Activated naive CD4-positive, alpha-beta T cell treated with anti-CD3 and anti-CD28 coated beads, Interleukin-2, amount 50 U/mL, for 16 hours (primary cell): ENCODE data around the gene RAI1.

Experiments used
- DNase-seq: peaks from one replicate; pipeline ENCODE4 v3.0.0-alpha.2; 2020

RAI1 gene

DNA sequence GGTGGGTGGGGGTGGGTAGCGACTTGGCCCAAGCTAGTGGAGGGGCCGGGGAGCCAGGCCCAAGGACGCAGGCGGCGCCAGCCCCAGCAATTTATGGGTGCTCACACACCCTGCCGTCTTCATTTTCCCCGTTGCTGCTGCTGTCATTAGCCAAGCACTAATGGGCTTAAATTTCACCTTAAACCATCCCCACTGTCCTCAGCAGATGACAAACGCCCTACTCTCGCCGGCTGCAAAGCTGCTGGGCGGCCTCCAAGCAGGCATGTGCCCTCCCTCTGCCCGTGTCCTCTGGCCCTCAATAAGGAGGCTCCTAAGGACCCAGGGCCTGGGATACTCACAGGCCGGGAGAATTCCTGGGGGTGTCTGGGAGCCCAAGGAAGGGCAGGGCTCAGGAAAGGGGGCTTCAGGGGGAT, 89.4 kb downstream of the RAI1 start:
- no peak for DNase-seq

DNA sequence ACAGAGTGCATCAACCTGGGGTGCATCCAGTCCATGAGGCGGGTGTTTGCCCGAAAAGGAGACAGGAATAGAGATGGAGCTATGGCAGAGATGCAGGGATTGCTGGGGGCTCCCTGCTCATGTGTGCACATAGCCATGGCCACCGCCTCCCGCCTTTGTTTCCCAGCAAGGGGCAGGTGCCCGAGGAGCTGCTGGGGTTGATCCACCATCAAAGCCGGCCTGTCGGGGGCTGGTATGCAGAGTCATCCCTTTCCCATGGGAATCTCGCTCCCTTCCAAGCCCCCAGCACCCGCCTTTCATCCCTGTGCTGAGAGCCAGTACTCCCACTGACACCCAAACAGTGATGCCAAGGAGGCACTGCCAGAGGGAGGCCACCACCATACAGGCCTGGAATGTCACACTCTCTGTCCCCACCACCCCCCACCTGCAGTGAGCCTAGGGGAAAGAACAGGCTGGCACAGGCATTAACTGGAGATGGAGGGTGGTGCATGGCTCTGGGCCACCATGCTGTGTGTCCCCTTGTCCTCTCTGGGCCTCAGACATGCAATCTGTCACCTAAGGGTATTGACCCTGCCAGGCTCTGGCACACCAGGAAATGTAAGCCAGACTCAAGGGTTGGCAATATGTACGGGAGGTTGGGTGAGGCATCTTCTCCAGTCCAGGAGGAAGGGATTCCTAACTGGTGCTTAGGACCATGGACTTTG, 90.4 kb downstream of the RAI1 start:
- DNase-seq: no peak

DNA sequence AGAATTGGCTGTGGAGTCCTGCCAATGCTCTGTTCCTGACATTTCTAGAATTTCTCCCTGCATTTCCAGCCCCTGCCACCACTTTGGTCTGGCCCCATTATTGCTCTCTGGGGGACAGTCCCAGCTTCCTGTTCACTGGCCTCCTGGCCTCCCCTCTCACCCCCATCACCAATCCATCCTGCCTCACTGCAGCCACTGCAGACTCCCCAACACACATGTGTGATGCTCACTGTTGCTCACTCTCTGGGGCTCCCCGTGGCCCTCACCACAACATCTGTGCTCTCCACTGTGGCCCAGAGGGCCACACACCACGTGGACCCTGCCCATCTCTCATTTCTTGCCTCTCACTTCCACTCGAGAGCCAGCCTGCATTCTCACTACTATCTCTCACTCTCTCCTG, 91.0 kb downstream of the RAI1 start:
- DNase-seq: no peak

DNA sequence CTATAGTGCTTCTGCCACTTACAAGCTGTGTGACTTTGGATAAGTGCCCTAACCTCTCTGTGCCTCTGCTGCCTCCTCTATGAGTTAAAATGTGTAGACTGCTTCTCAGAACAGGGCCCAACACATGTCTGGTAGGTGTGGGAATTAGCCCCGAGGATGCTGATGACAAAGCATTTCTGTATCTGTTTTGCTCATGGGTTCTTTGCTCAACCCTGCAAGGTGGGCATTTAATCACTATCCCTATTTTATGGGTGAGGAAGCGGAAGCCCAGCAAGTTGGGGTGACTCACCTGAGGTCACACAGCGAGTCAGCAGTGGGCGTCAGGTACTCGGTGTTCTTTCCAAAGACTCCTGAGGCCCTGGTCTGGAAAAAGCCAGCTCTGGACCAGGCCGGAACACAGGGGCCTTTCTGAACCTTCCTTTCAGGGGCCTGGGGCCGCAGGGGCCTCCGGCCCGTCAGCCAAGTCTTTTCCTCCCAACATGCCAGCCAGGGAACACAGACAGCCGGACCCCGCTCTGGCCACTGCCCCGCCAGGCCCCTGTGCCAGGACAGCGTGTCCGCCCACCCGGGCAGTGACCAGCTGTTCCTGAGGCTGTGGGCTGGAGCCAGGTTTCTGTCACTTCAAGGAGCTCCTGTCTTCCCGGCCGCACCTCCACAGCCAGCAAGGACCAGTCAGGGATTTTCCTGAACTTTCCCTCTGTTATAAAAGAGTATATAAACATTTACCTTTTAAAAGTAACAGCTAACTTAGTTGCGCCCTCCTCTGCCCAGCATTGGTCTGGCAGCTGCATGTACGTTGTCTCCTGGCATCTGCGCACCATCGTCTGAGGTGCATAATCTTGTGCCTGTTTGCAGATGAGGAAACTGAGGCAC, 93.0 kb downstream of the RAI1 start:
- DNase-seq: no peak

DNA sequence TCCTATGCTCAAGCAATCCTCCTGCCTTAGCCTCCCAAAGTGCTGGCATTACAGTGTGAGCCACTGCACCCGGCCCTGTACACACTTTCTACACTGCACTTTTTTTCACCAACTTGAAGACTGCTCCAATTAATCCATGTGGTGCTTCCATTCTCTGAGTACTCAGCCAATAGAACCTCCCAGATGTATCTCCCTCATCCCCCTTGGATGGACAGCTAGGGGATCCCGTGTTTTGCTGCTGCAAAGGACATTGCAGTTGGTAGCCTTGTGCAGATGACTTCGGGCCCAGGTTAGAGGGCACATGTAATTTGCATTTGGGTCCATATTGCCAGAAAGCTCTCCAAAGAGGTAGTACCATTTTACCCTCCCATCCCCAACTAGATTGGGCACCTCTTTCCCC, 95.6 kb downstream of the RAI1 start:
- no peak for DNase-seq

DNA sequence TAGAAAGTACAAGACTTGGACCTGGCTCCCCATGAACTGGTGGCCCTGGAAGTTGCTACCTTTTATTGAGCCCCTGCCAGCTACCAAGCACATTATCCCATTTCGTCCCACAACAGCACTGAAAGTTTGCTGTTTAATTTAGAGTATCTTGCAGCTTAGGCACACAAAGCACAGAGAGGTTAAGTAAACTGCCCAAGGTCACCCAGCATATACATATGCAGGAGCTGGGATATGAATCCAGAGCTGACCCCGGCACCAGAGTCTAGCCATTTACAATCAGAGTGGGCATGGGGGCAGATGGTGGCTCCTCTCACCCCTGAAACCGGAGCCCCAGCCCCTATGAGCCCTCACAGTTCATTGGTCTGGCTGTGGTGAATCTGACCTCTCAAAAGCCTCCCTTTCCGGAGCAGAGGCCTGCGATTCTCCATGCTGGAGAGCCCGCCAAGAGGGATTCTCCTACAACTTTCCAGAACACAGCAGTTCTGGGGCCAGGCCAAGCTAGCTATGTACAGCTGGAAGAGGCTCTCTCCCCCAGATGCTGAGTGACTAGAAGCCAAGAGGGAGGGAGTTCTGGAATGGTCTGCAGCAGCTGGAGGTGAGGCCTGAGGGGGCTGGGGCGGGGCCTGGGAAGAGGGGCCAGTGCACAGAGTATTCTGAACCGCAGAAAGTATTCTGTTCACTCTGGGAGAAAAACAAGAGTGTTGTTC, 97.2 kb downstream of the RAI1 start:
- no peak for DNase-seq

DNA sequence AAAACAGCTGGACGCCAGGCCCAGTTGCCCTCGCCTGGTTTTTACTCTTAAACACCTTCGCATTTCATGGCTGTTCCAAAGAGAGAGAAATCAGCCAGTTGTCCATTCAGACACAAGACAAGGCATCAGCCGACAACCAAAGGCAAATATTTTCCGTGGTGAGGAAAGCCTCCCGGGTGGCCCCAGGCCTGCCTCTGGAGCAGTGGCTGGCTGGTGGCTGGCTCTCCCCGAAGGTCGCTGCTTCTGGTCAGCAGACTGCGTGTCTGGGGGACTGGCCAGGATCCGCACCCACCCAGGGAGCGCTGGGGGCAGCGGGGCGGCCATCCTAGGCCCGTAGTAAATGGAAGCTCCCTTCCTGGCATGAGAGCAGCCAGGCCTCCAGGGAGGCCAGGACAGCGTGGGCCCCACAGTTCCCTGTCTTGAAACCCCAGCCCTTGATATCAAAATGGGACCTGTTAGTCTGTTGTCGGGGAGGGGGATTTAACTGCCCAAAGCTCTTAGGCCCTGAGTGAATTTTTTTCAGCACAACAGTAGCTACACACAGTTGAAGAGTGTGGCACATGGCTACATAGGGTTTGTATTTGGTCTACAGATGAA, 97.9 kb downstream of the RAI1 start:
- no peak for DNase-seq

DNA sequence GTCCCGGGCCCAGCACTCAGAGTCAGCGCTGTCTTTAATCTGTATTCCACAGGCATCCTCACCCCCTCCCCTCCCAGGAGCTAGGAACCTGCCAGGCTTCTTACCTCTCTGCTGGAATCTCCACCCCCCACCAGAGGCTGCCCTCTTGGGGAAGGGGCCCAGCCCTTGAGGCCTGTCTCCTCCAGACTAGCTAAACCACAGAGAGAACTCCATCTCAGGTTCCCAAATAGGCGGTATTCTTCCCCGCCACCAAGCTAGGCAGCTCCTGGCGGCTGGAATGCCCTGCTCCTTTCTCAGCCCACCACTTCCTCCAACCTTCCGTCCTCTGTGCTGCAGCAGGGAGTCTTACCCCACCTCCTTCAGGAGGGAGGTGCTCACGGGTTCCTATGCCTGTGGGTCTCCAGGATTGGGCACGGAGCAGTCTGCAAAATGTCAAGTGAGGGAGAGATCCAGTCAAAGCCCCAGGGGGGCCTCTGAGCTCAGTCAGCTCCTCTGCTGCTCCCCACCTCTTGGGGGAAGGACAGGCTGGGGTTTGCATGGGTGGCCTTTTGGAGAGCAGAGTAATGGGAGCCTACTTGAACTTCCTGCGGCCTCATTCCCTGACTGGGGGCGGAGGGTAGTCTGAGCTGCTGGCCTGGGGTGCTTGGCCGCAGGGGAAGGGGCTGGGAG, 99.8 kb downstream of the RAI1 start:
- no peak for DNase-seq

DNA sequence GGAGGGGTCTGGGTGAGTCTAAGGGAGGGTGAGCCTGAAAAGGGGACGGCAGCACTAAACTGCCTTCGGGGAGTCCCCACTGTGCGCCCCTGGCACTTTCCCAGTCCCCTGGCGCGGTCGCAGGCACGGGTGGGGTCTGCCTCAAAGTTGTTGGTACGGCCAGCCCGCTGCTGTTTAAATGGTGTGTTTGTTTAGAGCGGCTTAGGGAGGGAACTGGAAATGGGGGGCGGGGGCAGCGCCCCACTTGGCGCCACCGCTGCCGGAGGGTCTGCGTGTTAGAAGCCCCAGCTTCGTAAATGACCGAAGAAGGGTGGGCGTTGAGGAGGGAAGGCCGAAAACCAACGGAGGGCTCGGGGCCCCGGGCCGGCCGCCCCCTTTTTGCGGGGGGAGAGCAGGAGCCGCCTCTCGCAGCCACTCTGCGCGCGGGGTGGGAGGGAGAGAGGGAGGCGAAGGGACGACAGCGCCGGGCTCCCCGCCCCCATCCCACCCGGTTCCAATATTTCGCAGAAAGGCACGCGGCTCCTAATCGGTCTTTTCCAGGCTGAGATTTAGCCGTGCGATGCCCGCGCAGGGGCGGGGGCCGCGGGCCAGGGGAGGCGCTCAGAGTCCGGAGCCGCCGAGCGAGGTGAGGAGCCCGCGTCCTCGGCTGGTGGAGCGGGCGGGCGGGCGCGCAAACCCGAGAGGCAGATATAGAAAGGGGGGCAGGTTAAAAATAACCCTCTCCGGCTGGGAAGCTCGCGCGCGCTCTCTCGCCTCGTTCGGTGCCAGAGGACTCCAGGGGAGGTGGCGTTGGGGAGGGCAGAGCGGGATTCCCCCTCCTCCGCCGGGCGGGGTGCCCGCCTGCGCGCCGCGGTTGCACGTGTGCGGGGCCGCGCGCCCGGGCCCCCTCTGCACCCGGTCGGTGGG, 100.6 kb downstream of the RAI1 start:
- DNase-seq: peak; percentile 44

DNA sequence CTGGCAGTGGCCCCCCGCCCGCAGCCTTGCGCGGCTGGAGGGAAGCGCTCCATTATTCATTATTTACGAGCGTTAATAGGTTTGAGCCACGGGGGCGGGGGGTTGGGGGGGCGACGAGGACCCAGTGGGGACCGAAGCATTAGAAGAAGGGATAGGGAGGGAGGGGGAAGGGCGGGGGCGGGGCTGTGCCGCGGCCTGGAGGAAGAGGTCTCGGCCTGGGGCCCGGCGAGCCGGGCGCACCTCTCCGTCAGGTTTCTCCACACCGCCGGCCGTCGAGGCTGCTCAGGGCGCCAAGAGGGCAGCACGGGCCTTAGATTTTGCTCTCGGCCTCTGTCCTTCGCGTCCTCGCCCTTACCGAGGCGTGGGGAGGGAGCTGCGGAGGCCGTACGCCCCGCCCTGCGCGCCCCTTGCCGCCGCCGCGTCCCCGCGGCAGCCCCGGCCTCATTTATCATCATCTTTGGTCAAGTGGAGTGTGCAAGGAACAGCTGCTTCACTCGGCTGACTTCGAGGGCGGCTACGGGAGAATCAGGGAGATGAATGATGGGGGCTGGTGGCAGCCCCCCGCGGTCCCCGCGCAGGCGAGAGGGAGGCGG, 101.4 kb downstream of the RAI1 start:
- DNase-seq: no peak

DNA sequence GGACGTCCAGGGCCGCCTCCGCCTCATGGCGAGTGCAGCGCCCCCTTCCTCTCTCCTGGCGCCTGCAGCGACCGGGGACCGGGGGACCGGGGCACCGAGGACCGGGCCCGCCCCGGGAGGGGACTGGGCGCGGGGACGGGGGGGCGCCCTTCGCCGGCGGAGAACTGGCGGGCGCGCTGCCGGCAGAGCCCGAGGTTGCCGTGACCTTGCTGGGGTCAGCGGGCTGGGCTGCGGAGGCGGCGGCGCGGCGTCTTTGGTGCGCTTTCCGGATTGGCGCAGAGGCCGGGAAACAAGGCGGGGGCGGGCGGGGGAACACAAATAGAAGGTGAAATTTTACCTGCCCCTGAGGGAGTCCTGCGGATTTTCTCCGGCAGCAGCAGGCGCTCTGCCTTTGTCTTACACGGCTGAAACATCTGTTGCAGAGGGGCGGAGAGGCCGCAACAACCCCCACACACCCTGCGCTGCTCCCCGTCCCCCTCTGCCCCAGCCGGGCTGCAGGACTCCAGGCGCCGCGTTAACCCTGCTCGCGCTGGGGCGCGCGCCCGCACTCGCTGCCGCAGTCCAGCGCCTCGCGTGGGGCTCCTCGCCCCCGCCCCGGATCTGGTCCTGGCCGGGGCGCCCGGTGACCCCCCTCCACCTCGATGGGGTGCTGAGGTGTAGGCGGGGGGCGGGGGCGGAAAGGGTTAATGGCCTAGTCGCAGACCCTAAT, 102.0 kb downstream of the RAI1 start:
- peak; percentile 52 for DNase-seq

DNA sequence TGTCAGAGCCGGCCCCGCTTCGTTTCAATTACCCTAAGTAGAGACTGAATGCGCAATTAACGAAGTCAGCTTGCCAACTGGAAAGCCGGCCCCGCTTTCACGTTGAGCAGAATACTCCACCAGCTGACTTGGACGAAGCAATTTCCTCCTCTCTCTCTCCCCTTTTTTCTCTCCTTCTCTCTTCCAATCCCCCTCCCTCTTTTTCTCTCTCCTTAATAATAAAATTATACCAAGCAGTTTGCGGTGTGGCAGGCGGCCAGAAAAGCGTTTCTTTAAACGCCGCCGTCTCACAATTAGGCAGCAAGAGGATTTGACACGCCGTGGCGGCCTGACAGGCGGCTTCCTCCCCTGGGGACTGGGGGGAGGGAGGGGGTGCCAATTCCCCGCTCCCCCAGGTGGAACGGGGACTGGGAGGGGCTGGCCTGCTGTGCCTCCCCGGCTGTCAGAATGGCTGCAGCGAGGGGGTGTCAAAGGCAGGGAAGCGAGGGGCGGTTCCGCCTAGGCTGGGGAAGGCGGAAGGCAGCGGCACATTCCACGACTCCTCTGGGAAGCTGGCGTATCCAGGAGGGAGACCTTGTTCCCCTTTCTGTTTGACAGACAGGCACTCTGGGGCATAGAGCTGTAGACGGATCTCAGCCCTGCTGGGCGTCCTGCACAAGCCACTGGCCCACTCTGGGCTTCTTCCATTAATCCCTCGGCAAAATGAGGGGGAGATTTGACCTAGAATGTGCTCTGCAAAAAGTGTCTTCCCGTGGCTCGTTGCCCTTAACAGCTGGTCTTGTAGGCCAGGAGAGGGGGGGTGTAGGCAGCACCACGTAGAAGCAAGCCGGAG, 102.8 kb downstream of the RAI1 start:
- peak; percentile 23 for DNase-seq

DNA sequence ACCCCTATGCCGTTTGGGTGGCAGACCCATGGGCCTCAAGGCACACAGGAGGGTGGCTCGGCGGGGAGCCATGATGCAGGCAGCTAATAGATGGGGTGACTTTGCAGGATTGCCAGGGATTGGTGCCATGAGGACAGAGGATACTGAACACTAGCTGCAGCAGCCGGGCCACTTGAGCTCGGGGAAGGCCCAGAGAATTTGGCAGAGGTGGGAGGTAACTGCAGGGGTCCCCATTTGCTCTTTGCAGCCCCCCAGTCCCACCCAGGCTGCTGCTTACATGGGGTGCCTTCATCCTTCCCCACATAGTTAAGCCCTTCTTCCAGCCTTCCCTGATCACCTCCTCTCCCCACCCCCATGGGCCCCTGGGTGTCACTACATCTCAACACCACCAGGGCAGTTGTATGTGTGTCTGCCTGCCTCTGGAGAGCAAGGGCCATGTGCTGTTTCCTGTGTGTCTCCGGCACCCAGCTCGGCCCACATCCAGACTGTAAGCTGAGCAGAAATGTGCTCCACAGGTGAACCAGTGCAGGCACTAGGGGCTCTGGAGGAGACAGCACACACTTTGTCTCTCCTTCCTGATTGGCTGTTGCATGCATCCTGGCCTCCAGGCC, 103.5 kb downstream of the RAI1 start:
- peak; percentile 42 for DNase-seq

DNA sequence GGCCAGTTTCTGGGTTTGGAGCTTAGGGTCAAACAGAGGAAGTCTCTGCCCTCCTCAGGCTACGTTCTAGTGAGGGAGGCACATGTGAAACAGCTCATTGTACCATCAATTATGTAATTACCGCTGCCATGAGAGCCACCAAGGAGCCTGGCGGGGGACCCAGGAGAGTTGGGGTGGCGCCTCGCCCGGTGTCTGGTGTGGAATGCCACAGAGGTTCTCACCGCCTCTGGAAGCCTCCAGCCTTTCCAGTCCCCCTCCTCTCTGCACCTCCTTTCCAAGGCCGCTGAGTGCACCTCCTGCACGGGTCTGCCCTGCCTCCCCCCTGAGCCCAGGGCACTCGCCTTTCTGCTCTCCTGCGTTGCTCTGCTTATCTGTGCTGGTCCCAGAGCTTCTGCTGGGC, 104.1 kb downstream of the RAI1 start:
- no peak for DNase-seq

DNA sequence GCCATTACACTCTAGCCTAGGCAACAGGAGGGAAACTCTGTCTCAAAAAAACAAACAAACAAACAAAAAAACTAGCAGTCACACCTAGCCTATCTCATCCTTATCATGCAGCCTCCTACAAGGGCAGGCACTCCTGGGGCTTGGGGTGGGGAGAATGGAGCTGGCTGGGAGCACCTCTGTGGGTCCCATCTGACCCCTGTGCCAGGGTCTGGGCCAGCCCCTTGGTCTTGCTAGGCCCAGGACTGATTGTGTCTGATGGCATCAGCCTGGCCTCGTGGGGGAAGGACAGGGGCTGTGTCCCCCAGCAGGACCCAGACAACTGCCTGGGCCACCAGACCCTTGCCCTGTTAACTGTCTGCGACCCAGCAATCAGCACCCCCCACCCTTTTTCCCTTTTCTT, 105.7 kb downstream of the RAI1 start:
- no peak for DNase-seq

DNA sequence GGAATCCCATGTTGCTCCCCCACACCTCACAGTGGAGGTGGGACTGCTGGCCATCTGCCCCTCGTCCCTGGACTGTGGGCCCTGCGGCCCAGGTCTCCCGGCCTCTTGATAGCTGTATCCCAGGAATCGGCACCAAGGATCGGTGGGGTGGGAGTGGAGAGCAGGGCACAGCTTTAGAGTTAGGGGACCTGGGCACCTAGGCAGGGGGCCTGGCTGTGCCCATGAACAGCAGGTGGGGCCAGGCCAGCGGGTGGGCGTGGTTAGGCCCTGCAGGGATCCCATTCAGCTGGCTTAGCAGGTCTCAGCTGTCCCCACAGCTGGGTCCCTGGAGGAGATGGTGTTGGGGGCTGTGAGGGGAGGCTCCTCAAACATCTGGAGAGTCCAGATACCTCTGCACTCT, 106.3 kb downstream of the RAI1 start:
- no peak for DNase-seq

DNA sequence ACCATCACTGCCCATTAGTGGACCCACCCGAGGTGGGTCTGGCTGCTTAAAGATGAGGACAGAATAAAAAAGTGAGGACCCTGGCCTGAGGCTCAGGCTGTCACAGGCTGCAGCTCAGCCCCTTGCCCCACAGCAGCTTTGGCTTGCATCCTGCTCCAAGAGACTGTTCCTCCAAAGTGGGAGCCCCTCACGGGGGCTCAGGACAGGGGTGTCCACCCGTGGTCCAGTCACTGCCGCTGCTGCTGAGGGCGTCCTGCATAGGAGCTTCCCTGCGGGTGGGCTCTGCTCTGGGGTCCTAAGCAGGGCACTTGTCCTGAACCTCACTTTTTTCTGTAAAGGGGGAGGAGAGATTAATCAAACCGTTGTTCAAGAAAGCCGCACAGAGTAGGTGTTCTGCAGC, 107.7 kb downstream of the RAI1 start:
- no peak for DNase-seq

DNA sequence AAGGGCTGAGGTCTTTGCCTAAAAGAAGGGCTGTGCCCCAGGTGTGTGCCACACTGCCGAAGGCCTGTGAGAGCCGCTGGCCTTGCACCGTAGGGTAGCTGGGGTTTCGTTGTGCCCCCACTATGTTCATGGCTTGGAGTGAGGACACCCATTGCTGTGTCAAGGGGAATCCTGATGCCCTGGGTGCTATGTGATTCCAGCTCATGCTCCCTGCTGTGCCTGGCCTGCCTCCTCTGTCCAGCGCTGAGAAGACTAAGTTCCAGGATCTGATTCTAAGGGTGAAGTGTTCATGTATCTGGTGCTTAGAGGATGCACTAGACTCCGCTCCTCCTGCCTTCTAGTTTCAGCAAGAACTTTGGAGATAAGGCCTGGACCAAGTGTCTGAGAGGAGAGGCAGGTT, 108.2 kb downstream of the RAI1 start:
- no peak for DNase-seq
